Endothelial cell of umbilical vein (primary cell): Measurements from ENCODE around the gene HDHD3. TPM values are rescaled to one million over a fixed set of nuclear protein-coding genes. Genes with fewer than 3 reads are reported as not detected.

Source experiments
- BruUV-seq: library from RNA; stranded (reverse); fragments of 400-500 nt; replicated peaks from 2 replicates; lab custom pipeline; 2021; lab: Mats Ljungman, UMichigan
- CTCF ChIA-PET: fragments of 300-600, 350-600 bp; sonication (Branson Sonifier 250); formaldehyde crosslinking; loops from one replicate; lab custom pipeline; 2021; ENCODE audit warnings: antibody characterized with exemption, inconsistent platforms; lab: Charles Lee
- POLR2A ChIA-PET: fragments of 300-600, 350-600 bp; sonication (Branson Sonifier 250); formaldehyde crosslinking; loops from one replicate; lab custom pipeline; 2021; ENCODE audit warnings: antibody characterized with exemption, inconsistent platforms; lab: Charles Lee
- DNase-seq: peaks from one replicate; pipeline ENCODE4 v3.0.0-alpha.2; 2011; ENCODE audit warnings: low read depth, low spot score
- FAIRE-seq: peaks from 2 replicates; lab custom pipeline; 2011; peaks lifted over from hg19 to GRCh38; lab: Jason Lieb, UNC
- H2AFZ ChIP-seq: 2 replicates; pipeline ENCODE4 v1.6.0; 2012; ENCODE audit warnings: low read depth, low read length, control low read depth, inconsistent platforms
- H3K27ac ChIP-seq: 2 replicates; pipeline ENCODE4 v1.5.1; 2011; ENCODE audit warnings: low read depth, mild to moderate bottlenecking, control low read depth, low read length, moderate library complexity; ENCODE audit not compliant: insufficient read depth
- H3K27me3 ChIP-seq, 2 experiments: 2 replicates each; pipeline versions ENCODE4 v1.6.0 to v1.6.1; 2011; ENCODE audit warnings: low read length in 2 of 2, mixed read lengths in 1 of 2; ENCODE audit not compliant: control insufficient read depth in 2 of 2, insufficient read depth in 2 of 2
- H3K36me3 ChIP-seq, 2 experiments: 2 replicates in 1 of 2; 3 replicates in 1 of 2; pipeline ENCODE4 v1.5.1; 2011; ENCODE audit warnings: low read length in 2 of 2, mild to moderate bottlenecking in 1 of 2, moderate library complexity in 1 of 2; ENCODE audit not compliant: control insufficient read depth in 2 of 2, insufficient read depth in 2 of 2; ENCODE audit errors: extremely low read depth in 1 of 2
- H3K4me1 ChIP-seq: 3 replicates; pipeline ENCODE4 v1.5.1; 2011; ENCODE audit warnings: mild to moderate bottlenecking, low read length; ENCODE audit not compliant: control insufficient read depth, insufficient read depth; ENCODE audit errors: extremely low read depth
- H3K4me2 ChIP-seq: 2 replicates; pipeline ENCODE4 v1.6.1; 2011; ENCODE audit warnings: low read length, control low read depth, mixed read lengths; ENCODE audit not compliant: insufficient read depth
- H3K4me3 ChIP-seq, 3 experiments: fragments of 200-600 bp in 1 of 3; sonication (generic), shearing (Covaris generic) in 1 of 3; replicated peaks in 1 of 3; 2 replicates each; pipeline ENCODE4 v1.5.1; 2011 to 2016; ENCODE audit warnings: control low read depth in 3 of 3, low read length in 3 of 3, mild to moderate bottlenecking in 2 of 3, inconsistent platforms in 1 of 3, low read depth in 1 of 3, moderate library complexity in 1 of 3; ENCODE audit not compliant: insufficient read depth in 1 of 3
- H3K79me2 ChIP-seq: 2 replicates; pipeline ENCODE4 v1.6.0; 2012; ENCODE audit warnings: low read length, inconsistent platforms; ENCODE audit not compliant: control insufficient read depth, insufficient read depth
- H3K9ac ChIP-seq: replicated peaks from 2 replicates; pipeline ENCODE3; 2011; ENCODE audit warnings: low read length, control low read depth; ENCODE audit not compliant: insufficient read depth; ENCODE audit errors: extremely low read depth
- H3K9me1 ChIP-seq: replicated peaks from 3 replicates; pipeline ENCODE4 v1.6.0; 2011; ENCODE audit warnings: mild to moderate bottlenecking, low read length; ENCODE audit not compliant: control insufficient read depth, insufficient read depth; ENCODE audit errors: extremely low read depth
- H3K9me3 ChIP-seq: replicated peaks from 2 replicates; pipeline ENCODE4 v1.5.1; 2012; ENCODE audit warnings: low read length, inconsistent platforms; ENCODE audit not compliant: control insufficient read depth, insufficient read depth
- H4K20me1 ChIP-seq: replicated peaks from 2 replicates; pipeline ENCODE3; 2011; ENCODE audit warnings: mild to moderate bottlenecking, low read length; ENCODE audit not compliant: control insufficient read depth, insufficient read depth; ENCODE audit errors: extremely low read depth
- CTCF ChIP-seq, 2 donors: IDR thresholded peaks; 1 replicate in 1 of 2; 2 replicates in 1 of 2; pipeline ENCODE4 v1.5.1; 2011; ENCODE audit warnings: low read length in 2 of 2, mild to moderate bottlenecking in 2 of 2, moderate library complexity in 2 of 2, control low read depth in 1 of 2, inconsistent platforms in 1 of 2, low read depth in 1 of 2; ENCODE audit not compliant: insufficient read depth in 1 of 2; ENCODE audit errors: extremely low read depth in 1 of 2
- EZH2 ChIP-seq: IDR thresholded peaks from 2 replicates; pipeline ENCODE4 v1.6.1; 2012; ENCODE audit warnings: borderline replicate concordance, low read depth, mild to moderate bottlenecking, moderate library complexity, low read length, inconsistent platforms; ENCODE audit not compliant: severe bottlenecking
- JUN ChIP-seq: IDR thresholded peaks from 2 replicates; pipeline ENCODE4 v1.6.1; 2011; ENCODE audit warnings: borderline replicate concordance, low read depth; ENCODE audit not compliant: insufficient read length, insufficient read depth
- MYC ChIP-seq: IDR thresholded peaks from one replicate; pipeline ENCODE4 v1.6.1; 2011; ENCODE audit warnings: mild to moderate bottlenecking, low read depth, low read length
- POLR2AphosphoS5 ChIP-seq: IDR thresholded peaks from 2 replicates; pipeline ENCODE4 v1.6.1; 2012; ENCODE audit warnings: low read depth, mild to moderate bottlenecking, control low read depth, low read length, moderate library complexity; ENCODE audit not compliant: insufficient read depth
- dilution Hi-C: fragments of 300-500 bp; cut with MboI; formaldehyde crosslinking; loops from one replicate; pipeline ENCODE4 v1.15.0; 2019; ENCODE audit warnings: low sequenced_read_pairs; ENCODE audit not compliant: extremely low pct_ligation_motif_present
- intact Hi-C: fragments of 100-400 bp; cut with micrococcal nuclease; formaldehyde crosslinking; loops from one replicate; pipeline ENCODE4 v1.10.0; 2022
- polyA plus RNA-seq, 4 experiments: library from polyadenylated mRNA; depleted of rRNA in 3 of 4; stranded (reverse) in 3 of 4; unstranded in 1 of 4; fragments of >200 nt; gene quantifications; 2 replicates each; pipeline versions ENCODE4 v1.2.1 to v1.2.3, GENCODE V29; 2011 to 2012; ENCODE audit warnings: missing spikeins in 1 of 4
- total RNA-seq: library from RNA; stranded (reverse); gene quantifications from 2 replicates; pipeline ENCODE4 v1.2.3, GENCODE V29; 2021

The HDHD3 gene
- total and polyA plus RNA-seq, 2 donors (not counting 3 experiments of a cell fraction or from before 2014, with no cell fraction given), result 7.6 to 14.1 TPM

DNA sequence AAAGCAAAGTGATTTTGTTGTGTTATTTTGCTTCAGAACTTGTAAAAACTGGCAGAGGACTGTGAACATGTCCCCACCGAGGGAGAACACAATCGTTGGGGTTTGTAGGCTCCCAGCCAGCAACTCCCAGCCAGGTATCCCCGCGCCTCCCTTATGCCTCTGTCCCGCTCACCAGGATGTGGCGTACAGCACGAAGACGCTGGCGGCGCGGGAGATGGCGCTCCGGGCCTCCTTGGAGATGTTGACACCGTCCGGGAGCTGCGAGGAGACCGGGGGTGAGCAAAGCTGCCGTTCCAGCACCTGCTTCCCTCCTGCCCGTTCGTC is 33.1 kb upstream of the HDHD3 start:
- H4K20me1 ChIP-seq, result no peaks in the 10 kb centered on the region
- peak overlapping the region; percentile 85 for H3K4me2 ChIP-seq
- TSS peak; percentile 43 for BruUV-seq
- peak overlapping the region; percentile 1 for H2AFZ ChIP-seq
- no peaks in the 10 kb centered on the region for H3K27me3 ChIP-seq
- DNase-seq (no peak), FAIRE-seq (no peak)
- peaks cover 4 to 5% of the 10 kb centered on the region in 2 experiments for H3K36me3 ChIP-seq
- ChIA-PET POLR2A (interaction anchor here (0.9 to 1.4 kb wide), 10 partner anchors 8 to 245 kb away, joined by 3 to 9 read pairs (median 4); partner anchors contain the start of genes ALAD, CDC26, PRPF4 and WDR31), CTCF (interaction anchor here (0.7 to 1.7 kb wide), 13 partner anchors 9 to 248 kb away, joined by 3 to 18 read pairs (median 5); partner anchors contain the start of genes ALAD, CDC26 and PRPF4)
- dilution Hi-C loops, result no loop called here
- H3K27ac ChIP-seq, result peak overlapping the region; percentile 84
- peaks cover 9% of the 10 kb centered on the region for H3K4me1 ChIP-seq
- intact Hi-C loops, result loop anchor here (1.0 to 5.0 kb wide), 8 partner anchors 9 to 265 kb away; partner anchors contain the start of genes ALAD, CDC26, PRPF4 and WDR31
- peaks cover 21% of the 10 kb centered on the region for H3K79me2 ChIP-seq
- peak overlapping the region; percentile 18 to 98 (median 92) for H3K4me3 ChIP-seq
- H3K9ac ChIP-seq, result peak overlapping the region; percentile 99
- no peaks in the 10 kb centered on the region for H3K9me1 ChIP-seq
- TF ChIP-seq POLR2AphosphoS5 (no peak), MYC (no peak), CTCF (IDR thresholded peaks at IDR 0.05; ENCODE audit: extremely low read depth in 1 of 2, insufficient read depth in 1 of 2, low read depth in 1 of 2, low read length in 2 of 2) (no peak), JUN (no peak), EZH2 (no peak)
- no peaks in the 10 kb centered on the region for H3K9me3 ChIP-seq
